Measurements from ENCODE around the gene PGBD2. TPM values are rescaled to one million over a fixed set of nuclear protein-coding genes. Genes with fewer than 3 reads are reported as not detected.

Gene PGBD2
- total and polyA plus RNA-seq, 2 of the 13 experiments (the other 11 are each of a cell fraction or from before 2014, with no cell fraction given), result 6.0 to 7.4 TPM

DNA sequence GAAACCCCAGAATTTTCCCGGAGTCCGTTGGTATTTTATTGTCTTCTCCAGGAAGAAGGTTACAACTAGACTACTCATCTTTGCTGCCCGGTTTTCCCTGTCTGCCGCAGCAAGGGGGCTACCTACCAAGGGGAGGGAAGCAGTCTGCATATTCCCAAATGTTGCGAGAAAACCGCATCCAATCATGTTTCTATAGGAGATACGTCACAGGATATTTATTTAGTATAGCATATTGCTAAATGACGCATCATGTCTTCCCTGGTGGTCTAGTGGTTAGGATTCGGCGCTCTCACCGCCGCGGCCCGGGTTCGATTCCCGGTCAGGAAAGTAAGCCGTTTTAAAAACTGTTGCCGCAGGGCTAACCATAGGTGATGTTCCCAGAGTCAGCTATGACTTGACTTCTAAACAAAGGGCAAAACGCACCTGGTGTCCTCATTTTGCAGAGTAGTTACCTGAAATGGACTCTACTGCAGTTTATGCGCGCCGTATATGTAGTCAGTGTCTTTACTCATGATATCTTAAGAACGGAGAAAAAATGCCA lies 32.0 kb upstream of the PGBD2 start (continued):
- TF ChIP-seq PRMT3 (CRISPR knock-in tag; IDR thresholded peaks at IDR 0.05; ENCODE audit: borderline replicate concordance, low read depth) (no peak), ZNF225 (CRISPR knock-in tag; IDR thresholded peaks at IDR 0.05) (no peak; the same call in 1 of the 2 replicates), NKX3-1 (CRISPR knock-in tag; IDR thresholded peaks at IDR 0.05) (no peak), ERF (CRISPR knock-in tag; IDR thresholded peaks at IDR 0.05) (no peak; the same call in 1 of the 2 replicates), KLF16 (CRISPR knock-in tag; IDR thresholded peaks at IDR 0.05) (no peak; a peak in 1 of 4 replicates), TCF7L2 (IDR thresholded peaks at IDR 0.05; ENCODE audit: low read depth, low read length) (no peak), SNAI1 (CRISPR knock-in tag; IDR thresholded peaks at IDR 0.05; ENCODE audit: borderline replicate concordance) (0 out of 2 replicates have a peak, but pooled peaks have one; percentile 63), TARDBP (CRISPR knock-in tag; IDR thresholded peaks at IDR 0.05) (no peak), JUND (CRISPR knock-in tag; IDR thresholded peaks at IDR 0.05) (no peak), ASH2L (IDR thresholded peaks at IDR 0.05; ENCODE audit: insufficient read length, low read depth, low read length) (no peak), DNMT1 (CRISPR knock-in tag; IDR thresholded peaks at IDR 0.05) (no peak), ZBTB1 (CRISPR knock-in tag; IDR thresholded peaks at IDR 0.05; ENCODE audit: borderline replicate concordance) (no peak), RARA (CRISPR knock-in tag; IDR thresholded peaks at IDR 0.05) (no peak)
- TF ChIP-seq, protein P1, sequence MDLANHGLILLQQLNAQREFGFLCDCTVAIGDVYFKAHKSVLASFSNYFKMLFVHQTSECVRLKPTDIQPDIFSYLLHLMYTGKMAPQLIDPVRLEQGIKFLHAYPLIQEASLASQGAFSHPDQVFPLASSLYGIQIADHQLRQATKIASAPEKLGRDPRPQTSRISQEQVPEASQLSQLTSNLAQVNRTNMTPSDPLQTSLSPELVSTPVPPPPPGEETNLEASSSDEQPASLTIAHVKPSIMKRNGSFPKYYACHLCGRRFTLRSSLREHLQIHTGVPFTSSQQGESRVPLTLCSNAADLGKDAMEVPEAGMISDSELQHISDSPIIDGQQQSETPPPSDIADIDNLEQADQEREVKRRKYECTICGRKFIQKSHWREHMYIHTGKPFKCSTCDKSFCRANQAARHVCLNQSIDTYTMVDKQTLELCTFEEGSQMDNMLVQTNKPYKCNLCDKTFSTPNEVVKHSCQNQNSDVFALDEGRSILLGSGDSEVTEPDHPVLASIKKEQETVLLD (CRISPR knock-in tag; IDR thresholded peaks at IDR 0.05; ENCODE audit: low read depth), result peak; percentile 58; the same call in 1 of the 2 replicates
- TF ChIP-seq, protein P2, sequence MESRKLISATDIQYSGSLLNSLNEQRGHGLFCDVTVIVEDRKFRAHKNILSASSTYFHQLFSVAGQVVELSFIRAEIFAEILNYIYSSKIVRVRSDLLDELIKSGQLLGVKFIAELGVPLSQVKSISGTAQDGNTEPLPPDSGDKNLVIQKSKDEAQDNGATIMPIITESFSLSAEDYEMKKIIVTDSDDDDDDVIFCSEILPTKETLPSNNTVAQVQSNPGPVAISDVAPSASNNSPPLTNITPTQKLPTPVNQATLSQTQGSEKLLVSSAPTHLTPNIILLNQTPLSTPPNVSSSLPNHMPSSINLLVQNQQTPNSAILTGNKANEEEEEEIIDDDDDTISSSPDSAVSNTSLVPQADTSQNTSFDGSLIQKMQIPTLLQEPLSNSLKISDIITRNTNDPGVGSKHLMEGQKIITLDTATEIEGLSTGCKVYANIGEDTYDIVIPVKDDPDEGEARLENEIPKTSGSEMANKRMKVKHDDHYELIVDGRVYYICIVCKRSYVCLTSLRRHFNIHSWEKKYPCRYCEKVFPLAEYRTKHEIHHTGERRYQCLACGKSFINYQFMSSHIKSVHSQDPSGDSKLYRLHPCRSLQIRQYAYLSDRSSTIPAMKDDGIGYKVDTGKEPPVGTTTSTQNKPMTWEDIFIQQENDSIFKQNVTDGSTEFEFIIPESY (CRISPR knock-in tag; IDR thresholded peaks at IDR 0.05), result 0 out of 2 replicates have a peak, but pooled peaks have one; percentile 24
- TF ChIP-seq, protein P3, sequence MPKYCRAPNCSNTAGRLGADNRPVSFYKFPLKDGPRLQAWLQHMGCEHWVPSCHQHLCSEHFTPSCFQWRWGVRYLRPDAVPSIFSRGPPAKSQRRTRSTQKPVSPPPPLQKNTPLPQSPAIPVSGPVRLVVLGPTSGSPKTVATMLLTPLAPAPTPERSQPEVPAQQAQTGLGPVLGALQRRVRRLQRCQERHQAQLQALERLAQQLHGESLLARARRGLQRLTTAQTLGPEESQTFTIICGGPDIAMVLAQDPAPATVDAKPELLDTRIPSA (CRISPR knock-in tag; IDR thresholded peaks at IDR 0.05; ENCODE audit: borderline replicate concordance), result no peak
- TF ChIP-seq, protein P4, sequence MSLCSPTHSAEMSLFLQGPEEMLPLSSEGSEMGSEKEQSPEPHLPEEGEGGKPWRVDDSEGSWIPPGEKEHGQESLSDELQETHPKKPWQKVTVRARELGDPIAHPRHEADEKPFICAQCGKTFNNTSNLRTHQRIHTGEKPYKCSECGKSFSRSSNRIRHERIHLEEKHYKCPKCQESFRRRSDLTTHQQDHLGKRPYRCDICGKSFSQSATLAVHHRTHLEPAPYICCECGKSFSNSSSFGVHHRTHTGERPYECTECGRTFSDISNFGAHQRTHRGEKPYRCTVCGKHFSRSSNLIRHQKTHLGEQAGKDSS (CRISPR knock-in tag; IDR thresholded peaks at IDR 0.05; ENCODE audit: borderline replicate concordance, low read depth), result no peak
- TF ChIP-seq, protein P5, sequence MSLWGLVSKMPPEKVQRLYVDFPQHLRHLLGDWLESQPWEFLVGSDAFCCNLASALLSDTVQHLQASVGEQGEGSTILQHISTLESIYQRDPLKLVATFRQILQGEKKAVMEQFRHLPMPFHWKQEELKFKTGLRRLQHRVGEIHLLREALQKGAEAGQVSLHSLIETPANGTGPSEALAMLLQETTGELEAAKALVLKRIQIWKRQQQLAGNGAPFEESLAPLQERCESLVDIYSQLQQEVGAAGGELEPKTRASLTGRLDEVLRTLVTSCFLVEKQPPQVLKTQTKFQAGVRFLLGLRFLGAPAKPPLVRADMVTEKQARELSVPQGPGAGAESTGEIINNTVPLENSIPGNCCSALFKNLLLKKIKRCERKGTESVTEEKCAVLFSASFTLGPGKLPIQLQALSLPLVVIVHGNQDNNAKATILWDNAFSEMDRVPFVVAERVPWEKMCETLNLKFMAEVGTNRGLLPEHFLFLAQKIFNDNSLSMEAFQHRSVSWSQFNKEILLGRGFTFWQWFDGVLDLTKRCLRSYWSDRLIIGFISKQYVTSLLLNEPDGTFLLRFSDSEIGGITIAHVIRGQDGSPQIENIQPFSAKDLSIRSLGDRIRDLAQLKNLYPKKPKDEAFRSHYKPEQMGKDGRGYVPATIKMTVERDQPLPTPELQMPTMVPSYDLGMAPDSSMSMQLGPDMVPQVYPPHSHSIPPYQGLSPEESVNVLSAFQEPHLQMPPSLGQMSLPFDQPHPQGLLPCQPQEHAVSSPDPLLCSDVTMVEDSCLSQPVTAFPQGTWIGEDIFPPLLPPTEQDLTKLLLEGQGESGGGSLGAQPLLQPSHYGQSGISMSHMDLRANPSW (CRISPR knock-in tag; IDR thresholded peaks at IDR 0.05; ENCODE audit: borderline replicate concordance), result peak; percentile 65; the same call in 1 of the 2 replicates
- TF ChIP-seq, protein P6, sequence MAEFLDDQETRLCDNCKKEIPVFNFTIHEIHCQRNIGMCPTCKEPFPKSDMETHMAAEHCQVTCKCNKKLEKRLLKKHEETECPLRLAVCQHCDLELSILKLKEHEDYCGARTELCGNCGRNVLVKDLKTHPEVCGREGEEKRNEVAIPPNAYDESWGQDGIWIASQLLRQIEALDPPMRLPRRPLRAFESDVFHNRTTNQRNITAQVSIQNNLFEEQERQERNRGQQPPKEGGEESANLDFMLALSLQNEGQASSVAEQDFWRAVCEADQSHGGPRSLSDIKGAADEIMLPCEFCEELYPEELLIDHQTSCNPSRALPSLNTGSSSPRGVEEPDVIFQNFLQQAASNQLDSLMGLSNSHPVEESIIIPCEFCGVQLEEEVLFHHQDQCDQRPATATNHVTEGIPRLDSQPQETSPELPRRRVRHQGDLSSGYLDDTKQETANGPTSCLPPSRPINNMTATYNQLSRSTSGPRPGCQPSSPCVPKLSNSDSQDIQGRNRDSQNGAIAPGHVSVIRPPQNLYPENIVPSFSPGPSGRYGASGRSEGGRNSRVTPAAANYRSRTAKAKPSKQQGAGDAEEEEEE (CRISPR knock-in tag; IDR thresholded peaks at IDR 0.05; ENCODE audit: borderline replicate concordance), result no peak; the same call in 1 of the 2 replicates

Data from HepG2 (cell line).